ENCODE data around the gene OPN1LW.
"Not testable (repeated sequence)": the region's sequence is repeated elsewhere in the genome, so short reads cannot be mapped to it uniquely, and the experiment has no call there.

OPN1LW gene

GRCh38 chrX:154135458-154136229 is 8.4 kb upstream of the OPN1LW start:
- no peak for DNase-seq

GRCh38 chrX:154136627-154137161 is 7.3 kb upstream of the OPN1LW start:
- peak; percentile 72 for DNase-seq

GRCh38 chrX:154138857-154139256 is 5.2 kb upstream of the OPN1LW start:
- DNase-seq, result no peak

GRCh38 chrX:154140206-154140605 is 3.8 kb upstream of the OPN1LW start:
- no peak for DNase-seq

- no peak for DNase-seq
Measured at GRCh38 chrX:154140742-154141141, 3.3 kb upstream of the OPN1LW start.

- no peak for DNase-seq
Measured at GRCh38 chrX:154142386-154142785, 1.7 kb upstream of the OPN1LW start.

- DNase-seq, result no peak
Measured at GRCh38 chrX:154142950-154143745, 895 bp upstream of the OPN1LW start.

- not testable (repeated sequence) for DNase-seq
Measured at GRCh38 chrX:154151030-154151429, 7.0 kb downstream of the OPN1LW start.

- not testable (repeated sequence) for DNase-seq
Measured at GRCh38 chrX:154156221-154156620, 12.2 kb downstream of the OPN1LW start.

- not testable (repeated sequence) for DNase-seq
Measured at GRCh38 chrX:154157207-154157606, 13.2 kb downstream of the OPN1LW start.

- DNase-seq, result not testable (repeated sequence)
Measured at GRCh38 chrX:154159345-154159744, 15.3 kb downstream of the OPN1LW start.

- not testable (repeated sequence) for DNase-seq
Measured at GRCh38 chrX:154164902-154165301, 20.9 kb downstream of the OPN1LW start.

- DNase-seq, result not testable (repeated sequence)
Measured at GRCh38 chrX:154168384-154168783, 24.3 kb downstream of the OPN1LW start.

GRCh38 chrX:154172535-154172943 is 28.5 kb downstream of the OPN1LW start:
- DNase-seq, result not testable (repeated sequence)

- not testable (repeated sequence) for DNase-seq
Measured at GRCh38 chrX:154174356-154174755, 30.3 kb downstream of the OPN1LW start.

- not testable (repeated sequence) for DNase-seq
Measured at GRCh38 chrX:154182296-154182695, 38.3 kb downstream of the OPN1LW start, which contains the start of gene OPN1MW. Gene OPN1MW (plus strand): TSS chrX:154182596. CDS start chrX:154182678, 82 bp downstream.

- DNase-seq, result not testable (repeated sequence)
Measured at GRCh38 chrX:154183794-154184193, 39.8 kb downstream of the OPN1LW start.

- not testable (repeated sequence) for DNase-seq
Measured at GRCh38 chrX:154192846-154193245, 48.8 kb downstream of the OPN1LW start.

GRCh38 chrX:154194316-154194715 is 50.3 kb downstream of the OPN1LW start:
- DNase-seq, result not testable (repeated sequence)

- DNase-seq, result not testable (repeated sequence)
Measured at GRCh38 chrX:154196466-154196865, 52.4 kb downstream of the OPN1LW start.
